GM12878 (cell line): ENCODE results near the gene FBXL5. TPM values are rescaled to one million over a fixed set of nuclear protein-coding genes. Genes with fewer than 3 reads are reported as not detected.

Source experiments
- ATAC-seq: fragments of 200-7000 bp; cut with Tn5 transposase; 3 replicates; pipeline ENCODE4 v1.9.1; 2020; ENCODE audit warnings: mild to moderate bottlenecking, moderate library complexity
- BruUV-seq: library from RNA; stranded (reverse); fragments of 400-500 nt; replicated peaks from 2 replicates; lab custom pipeline; 2021; lab: Mats Ljungman, UMichigan
- CTCF ChIA-PET: fragments of 300-600 bp; sonication (Branson Sonifier 250); formaldehyde crosslinking; extraction: SDS; loops from one replicate; lab custom pipeline; 2021; ENCODE audit warnings: inconsistent platforms; lab: Yijun Ruan, JAX
- POLR2A ChIA-PET: fragments of 350-600 bp; formaldehyde crosslinking; extraction: SDS; loops from one replicate; lab custom pipeline; 2021; ENCODE audit warnings: inconsistent platforms; lab: Charles Lee
- RAD21 ChIA-PET: fragments of 300-600 bp; sonication (Branson Sonifier 250); formaldehyde crosslinking; loops from one replicate; lab custom pipeline; 2023; ENCODE audit warnings: antibody characterized with exemption; ENCODE audit not compliant: unreplicated experiment; lab: Charles Lee
- SMC1A ChIA-PET: fragments of 300-600 bp; sonication (Branson Sonifier 250); formaldehyde crosslinking; loops from one replicate; lab custom pipeline; 2023; ENCODE audit not compliant: unreplicated experiment, uncharacterized antibody; lab: Charles Lee
- DNase-seq: peaks from one replicate; pipeline ENCODE4 v3.0.0-alpha.2; 2011; ENCODE audit warnings: low read depth, low spot score
- FAIRE-seq: peaks from 3 replicates; lab custom pipeline; 2011; peaks lifted over from hg19 to GRCh38; lab: Jason Lieb, UNC
- H2AFZ ChIP-seq: 2 replicates; pipeline ENCODE4 v1.6.0; 2011; ENCODE audit warnings: low read depth, low read length, control low read depth; ENCODE audit not compliant: control insufficient read depth
- H3K27ac ChIP-seq: 2 replicates; pipeline ENCODE4 v1.5.1; 2011; ENCODE audit warnings: control low read depth; ENCODE audit not compliant: control insufficient read depth, insufficient read depth
- H3K27me3 ChIP-seq, 2 experiments: replicated peaks in 1 of 2; 2 replicates each; pipeline versions ENCODE4 v1.6.0 to v1.6.1; 2011; ENCODE audit warnings: low read length in 1 of 2; ENCODE audit not compliant: control insufficient read depth in 2 of 2, insufficient read depth in 2 of 2
- H3K36me3 ChIP-seq, 2 experiments: 2 replicates each; pipeline ENCODE4 v1.5.1; 2011; ENCODE audit warnings: low read length in 1 of 2; ENCODE audit not compliant: control insufficient read depth in 2 of 2, insufficient read depth in 2 of 2
- H3K4me1 ChIP-seq: 2 replicates; pipeline ENCODE4 v1.6.1; 2011; ENCODE audit warnings: mild to moderate bottlenecking, low read length, moderate library complexity, mixed read lengths; ENCODE audit not compliant: control insufficient read depth, insufficient read depth
- H3K4me2 ChIP-seq: 2 replicates; pipeline ENCODE4 v1.6.0; 2011; ENCODE audit warnings: control low read depth; ENCODE audit not compliant: control insufficient read depth, insufficient read depth
- H3K4me3 ChIP-seq: fragments of 200-600 bp; sonication (generic); 2 replicates; pipeline ENCODE4 v1.5.1; 2016
- H3K79me2 ChIP-seq: 2 replicates; pipeline ENCODE4 v1.6.0; 2011; ENCODE audit warnings: low read length; ENCODE audit not compliant: control insufficient read depth, insufficient read depth
- H3K9ac ChIP-seq: 2 replicates; pipeline ENCODE4 v1.8.0; 2011; ENCODE audit warnings: low read length, control low read depth, mixed read lengths; ENCODE audit not compliant: control insufficient read depth, insufficient read depth
- H3K9me3 ChIP-seq: replicated peaks from 3 replicates; pipeline ENCODE4 v1.5.1; 2011; ENCODE audit warnings: mild to moderate bottlenecking, low read length; ENCODE audit not compliant: control insufficient read depth, insufficient read depth
- H4K20me1 ChIP-seq: 2 replicates; pipeline ENCODE4 v1.6.0; 2011; ENCODE audit not compliant: control insufficient read depth, insufficient read depth
- IKZF1 ChIP-seq: fragments of 450-650 bp; conservative IDR thresholded peaks from 2 replicates; pipeline ENCODE4 v1.6.1; 2017; ENCODE audit warnings: antibody characterized with exemption, mild to moderate bottlenecking
- KLF5 ChIP-seq: fragments of 450-650 bp; IDR thresholded peaks from 2 replicates; pipeline ENCODE4 v1.6.1; 2014; ENCODE audit warnings: mild to moderate bottlenecking; ENCODE audit not compliant: partially characterized antibody
- NFYA ChIP-seq: IDR thresholded peaks from 2 replicates; pipeline ENCODE4 v1.6.1; 2011; ENCODE audit warnings: low read depth, mild to moderate bottlenecking, low read length, improper control_type of control experiment, borderline replicate concordance
- NR2C1 ChIP-seq: fragments of 450-650 bp; IDR thresholded peaks from 2 replicates; pipeline ENCODE4 v1.6.1; 2017; ENCODE audit warnings: antibody characterized with exemption, mild to moderate bottlenecking, moderate library complexity
- PRDM15 ChIP-seq: fragments of 450-650 bp; formaldehyde crosslinking; IDR thresholded peaks from 2 replicates; pipeline ENCODE4 v1.4.0; 2020; ENCODE audit warnings: mild to moderate bottlenecking, moderate library complexity
- SMAD1 ChIP-seq: fragments of 450-650 bp; IDR thresholded peaks from 2 replicates; pipeline ENCODE4 v1.6.1; 2018; ENCODE audit warnings: mild to moderate bottlenecking, low read depth; ENCODE audit not compliant: partially characterized antibody
- ZNF207 ChIP-seq: fragments of 450-650 bp; IDR thresholded peaks from 2 replicates; pipeline ENCODE4 v1.6.1; 2014; ENCODE audit warnings: antibody characterized with exemption, mild to moderate bottlenecking, borderline replicate concordance
- ZNF384 ChIP-seq: IDR thresholded peaks from 2 replicates; pipeline ENCODE4 v1.6.1; 2012; ENCODE audit warnings: low read depth, mild to moderate bottlenecking, low read length, improper control_type of control experiment, borderline replicate concordance
- WGBS: methylation state at CpG from one replicate; pipeline ENCODE4 v1.1.6; 2016; ENCODE audit warnings: low lambda C conversion rate; ENCODE audit not compliant: insufficient replicate concordance, insufficient coverage; ENCODE audit errors: missing lambda C conversion rate; 5-methylcytosine and 5-hydroxymethylcytosine counted together
- in situ Hi-C: fragments of 300-500 bp; cut with MboI; formaldehyde crosslinking; loops from 9 replicates; pipeline ENCODE4 v1.14.3; 2018; ENCODE audit warnings: mixed read lengths
- intact Hi-C: fragments of 100-400 bp; cut with micrococcal nuclease; formaldehyde crosslinking; loops from one replicate; pipeline ENCODE4 v1.14.2; 2022; ENCODE audit not compliant: unreplicated experiment
- polyA plus RNA-seq, 11 experiments: library from polyadenylated mRNA; depleted of rRNA in 4 of 11; unstranded in 6 of 11; stranded (reverse) in 5 of 11; fragments of >200 nt; fragmentation: Nextera tagmentation in 4 of 11; fragmentation: Illumina TruSeq in 1 of 11; extraction: Ambion mirVana in 4 of 11; extraction: Trizol in 1 of 11; gene quantifications; 1 replicate in 1 of 11; 2 replicates in 10 of 11; pipeline versions ENCODE4 v1.2.1 to v1.2.3, GENCODE V29; 2011 to 2016; ENCODE audit warnings: inconsistent platforms in 2 of 11, missing spikeins in 2 of 11, low read depth in 1 of 11
- total RNA-seq, 4 experiments: library from RNA; depleted of rRNA in 3 of 4; stranded (reverse); fragments of >200 nt in 3 of 4; fragmentation: Illumina TruSeq in 1 of 4; extraction: Trizol in 1 of 4; gene quantifications; 2 replicates each; pipeline versions ENCODE4 v1.2.1 to v1.2.3, GENCODE V29; 2013 to 2021

FBXL5 gene
- total and polyA plus RNA-seq, 10 of the 15 experiments (the other 5 are each of a cell fraction or from before 2014, with no cell fraction given) = 10.1 to 46.2 (median 32.7) TPM

GRCh38 chr4:15674046-15674445 is 18.9 kb upstream of the FBXL5 start:
- CTCF ChIA-PET = interaction anchor here (0.7 to 1.7 kb wide), 3 partner anchors 17 to 432 kb away, joined by 3 to 5 read pairs (median 4); no protein-coding TSS in a partner anchor
- no peak overlapping the region for H3K9ac ChIP-seq

More at GRCh38 chr4:15674046-15674445, 18.9 kb upstream of the FBXL5 start:
- peaks cover 54% of the 10 kb centered on the region for H3K79me2 ChIP-seq
- RAD21 ChIA-PET = interaction anchor here (0.7 kb wide), 1 partner anchor 83 kb away, joined by 3 read pairs; no protein-coding TSS in a partner anchor
- no peaks in the 10 kb centered on the region for H3K36me3 ChIP-seq
- in situ Hi-C loops = no loop called here
- POLR2A ChIA-PET = interaction anchor here (1.1 to 1.4 kb wide), 2 partner anchors 16 to 22 kb away, joined by 3 to 6 read pairs; no protein-coding TSS in a partner anchor
- no peaks in the 10 kb centered on the region for H3K27me3 ChIP-seq
- WGBS = 100% methylated on average over 2 of the region's 2 CpGs
- no peaks in the 10 kb centered on the region for H3K9me3 ChIP-seq
- no peak overlapping the region for H2AFZ ChIP-seq
- intact Hi-C loops = no loop called here
- no peak overlapping the region for H3K27ac ChIP-seq
- H4K20me1 ChIP-seq = no peaks in the 10 kb centered on the region
- BruUV-seq = no TSS peak
- DNase-seq (no peak), ATAC-seq (no peak), FAIRE-seq (no peak)
- no peak overlapping the region for H3K4me3 ChIP-seq
- no peak overlapping the region for H3K4me2 ChIP-seq
- TF ChIP-seq NFYA (no peak), ZNF207 (no peak), ZNF384 (no peak), KLF5 (no peak), PRDM15 (CRISPR knock-in tag) (no peak), IKZF1 (no peak), NR2C1 (no peak), SMAD1 (no peak)
- peaks cover 4% of the 10 kb centered on the region; the same call in 1 of the 2 replicates for H3K4me1 ChIP-seq
- SMC1A ChIA-PET = interaction anchor here (0.6 to 1.6 kb wide), 3 partner anchors 10 to 15 kb away, joined by 3 to 4 read pairs (median 3); no protein-coding TSS in a partner anchor
